ENCODE measurements around the gene ARHGEF40.

ARHGEF40 gene

DNA sequence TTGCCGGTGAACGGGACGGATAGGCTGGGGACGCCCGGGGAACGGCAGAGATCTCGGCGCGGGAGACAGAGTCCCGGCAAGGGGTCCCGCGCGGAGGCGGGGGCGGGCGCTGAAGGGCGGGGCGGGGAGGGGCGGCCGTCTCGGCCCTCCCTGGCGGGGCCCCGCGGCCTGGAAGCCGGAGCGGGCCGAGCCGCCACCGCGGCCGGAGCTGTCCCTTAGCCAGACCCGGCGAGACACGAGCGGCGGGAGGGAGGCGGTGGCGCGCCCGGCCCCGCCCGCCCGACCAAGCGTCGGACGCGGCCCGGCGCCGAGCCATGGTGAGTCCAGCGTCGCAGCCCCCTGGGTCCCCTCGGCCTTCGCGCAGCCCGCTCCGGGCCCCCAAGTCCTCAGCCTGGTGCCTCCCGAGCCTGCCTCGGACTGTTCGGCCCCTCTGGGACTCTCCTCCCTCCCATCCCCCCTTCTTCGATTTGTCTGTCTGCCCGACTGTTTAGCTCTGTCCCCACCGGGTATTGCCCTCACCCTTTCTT lies at the start of gene ARHGEF40:
TSS of gene ARHGEF40 (plus strand) at position 222 of the 527 bp plus-strand sequence. CDS start at position 315, 93 bp downstream.
- no peak for DNase-seq (ENCODE audit: low read depth in 2 of 2)

DNA sequence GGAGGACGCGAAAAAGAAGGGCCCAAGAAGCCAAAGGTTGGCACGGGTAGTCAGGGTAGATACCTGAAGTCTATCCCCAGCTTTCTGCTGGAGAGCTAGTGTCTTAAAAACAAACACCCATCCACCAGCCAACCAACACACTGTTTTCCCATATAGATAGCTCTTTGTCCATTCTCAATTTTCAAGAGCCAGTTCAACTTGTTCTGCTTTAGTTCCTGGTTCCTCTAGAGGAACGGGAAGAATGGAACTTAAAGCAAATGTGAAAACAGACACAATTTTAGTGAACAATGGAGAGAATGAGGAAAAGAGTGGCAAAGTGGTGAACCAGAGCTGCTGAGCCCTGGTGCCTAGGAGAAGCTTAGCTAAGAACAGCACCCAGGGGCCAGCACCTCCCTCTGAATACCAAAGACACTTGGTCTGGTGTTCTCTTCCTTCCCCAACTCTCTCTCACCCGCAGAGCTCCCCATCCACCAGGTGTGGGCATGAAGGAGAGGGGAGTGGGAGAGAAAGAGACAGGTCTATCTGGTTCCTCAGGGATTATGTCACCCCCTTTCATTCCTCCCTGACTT lies 49.0 kb upstream of the ARHGEF40 start:
- no peak for DNase-seq (ENCODE audit: low read depth in 2 of 2)

DNA sequence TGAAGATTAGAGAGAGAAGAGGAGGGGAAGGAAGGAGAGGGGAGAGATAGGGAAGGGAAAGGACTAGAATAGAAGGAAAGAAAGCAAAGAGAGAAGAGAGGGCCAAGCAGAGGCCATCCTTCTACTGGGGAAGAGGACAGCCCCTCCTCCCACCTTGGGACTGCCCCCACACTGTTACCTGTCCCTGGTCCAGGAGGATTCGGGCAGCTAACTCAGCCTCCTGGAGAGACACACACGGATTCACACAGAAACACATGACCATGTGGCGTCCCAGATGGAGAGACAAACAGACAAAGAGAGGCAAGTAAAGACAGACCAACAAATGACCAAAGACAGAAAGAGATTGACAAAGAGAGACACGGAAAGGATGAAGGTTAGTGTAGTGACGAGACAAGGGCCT lies 47.4 kb upstream of the ARHGEF40 start:
- DNase-seq (ENCODE audit: low read depth in 2 of 2): no peak

DNA sequence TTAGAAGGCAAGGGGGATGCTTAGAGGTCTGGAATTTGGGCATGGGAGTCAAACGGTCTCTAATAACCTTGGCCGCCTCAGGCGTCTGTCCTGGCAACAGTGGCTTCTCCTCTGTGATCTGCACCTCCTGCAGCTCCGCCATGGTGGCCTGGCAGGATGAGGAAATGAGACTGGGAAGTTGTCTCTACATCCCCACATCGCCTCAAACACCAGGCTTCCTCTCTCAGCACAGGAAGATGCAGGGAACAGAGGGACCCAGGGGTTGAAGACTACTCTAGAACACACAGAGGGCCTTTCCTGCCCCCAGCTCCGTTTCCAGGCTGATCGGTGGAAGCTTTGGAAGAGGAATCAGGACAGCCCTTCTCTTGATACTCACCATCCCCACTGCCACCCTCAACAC lies 46.9 kb upstream of the ARHGEF40 start:
- DNase-seq (ENCODE audit: low read depth in 2 of 2): no peak

DNA sequence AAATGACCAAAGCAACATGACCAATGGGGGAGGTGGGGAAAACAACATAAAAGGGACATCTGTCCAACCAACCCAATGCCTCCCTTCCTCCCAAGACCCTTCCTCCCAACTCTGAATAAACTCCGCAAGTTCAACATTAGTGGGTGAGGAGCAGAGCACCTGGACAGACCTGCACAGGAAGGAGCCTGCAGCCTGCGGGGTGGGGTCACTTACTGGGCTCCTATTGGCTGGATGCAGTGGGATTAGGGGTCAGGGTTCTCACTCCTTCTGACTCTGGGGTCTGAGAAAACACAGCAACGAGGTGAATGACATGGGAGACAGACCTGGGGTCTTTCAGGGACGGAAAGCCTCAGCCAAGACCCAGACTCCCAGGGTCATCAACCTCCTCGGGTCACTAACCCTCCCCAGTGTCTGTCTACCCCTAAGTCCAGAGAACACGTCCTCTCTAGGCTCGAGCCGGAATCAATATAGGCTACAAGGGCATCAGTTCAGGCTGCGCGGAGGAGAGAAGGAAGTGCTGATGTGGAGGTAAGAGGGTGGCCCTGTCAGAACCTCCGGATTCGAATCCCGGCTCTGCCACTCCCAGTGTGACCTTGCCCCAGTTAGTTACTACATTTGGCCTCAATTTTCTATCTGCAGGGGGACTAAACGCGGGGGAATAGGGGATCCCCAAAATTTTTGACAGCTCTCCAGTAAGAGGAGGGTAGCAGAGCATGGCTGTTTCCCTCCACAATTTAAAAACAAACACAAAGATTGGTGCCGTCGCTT lies 46.1 kb upstream of the ARHGEF40 start:
- DNase-seq (ENCODE audit: low read depth in 2 of 2): no peak

DNA sequence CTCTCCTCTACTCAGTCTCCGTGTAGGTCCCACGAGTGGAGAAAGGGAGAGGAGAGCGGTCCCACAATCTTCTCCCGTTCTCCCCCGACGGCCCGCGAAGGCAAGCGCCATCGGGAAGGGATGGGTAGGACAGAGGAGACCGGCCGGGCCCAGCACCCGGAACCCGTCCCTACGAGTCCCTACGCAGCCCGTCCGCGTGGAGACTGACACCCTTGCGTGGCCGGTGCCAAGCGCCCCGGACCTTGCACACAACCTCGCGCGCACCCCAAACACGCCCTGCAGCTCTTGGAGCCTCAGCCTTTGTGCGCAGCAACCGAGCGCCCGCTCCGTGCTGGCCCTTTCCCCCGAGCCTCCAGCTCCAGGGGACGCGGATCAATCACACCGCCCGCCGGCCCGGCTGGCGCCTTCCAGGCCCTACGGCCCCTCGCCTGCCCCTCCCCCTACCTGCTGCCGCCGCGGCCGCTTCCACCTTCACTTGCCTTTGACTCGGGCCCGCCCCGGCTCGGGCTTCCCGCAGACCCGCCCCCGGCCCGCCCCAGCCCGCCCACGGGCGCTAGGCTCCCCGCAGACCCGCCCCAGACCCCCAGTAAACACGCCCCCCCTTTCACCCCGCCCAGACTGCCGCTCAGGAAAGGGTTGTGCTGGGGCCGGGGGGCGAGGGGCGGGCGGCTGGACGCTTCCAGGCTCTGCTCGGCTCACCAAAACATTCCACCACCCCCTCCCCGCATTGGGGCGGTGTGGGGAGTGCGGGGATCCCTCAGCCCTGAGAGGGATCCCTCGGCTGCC lies 45.3 kb upstream of the ARHGEF40 start, which contains the start of gene NDRG2:
TSS of gene NDRG2 (minus strand) at position 477 of the 786 bp plus-strand sequence. CDS start 1,746 bp downstream, outside the sequence.
- no peak for DNase-seq (ENCODE audit: low read depth in 2 of 2)

DNA sequence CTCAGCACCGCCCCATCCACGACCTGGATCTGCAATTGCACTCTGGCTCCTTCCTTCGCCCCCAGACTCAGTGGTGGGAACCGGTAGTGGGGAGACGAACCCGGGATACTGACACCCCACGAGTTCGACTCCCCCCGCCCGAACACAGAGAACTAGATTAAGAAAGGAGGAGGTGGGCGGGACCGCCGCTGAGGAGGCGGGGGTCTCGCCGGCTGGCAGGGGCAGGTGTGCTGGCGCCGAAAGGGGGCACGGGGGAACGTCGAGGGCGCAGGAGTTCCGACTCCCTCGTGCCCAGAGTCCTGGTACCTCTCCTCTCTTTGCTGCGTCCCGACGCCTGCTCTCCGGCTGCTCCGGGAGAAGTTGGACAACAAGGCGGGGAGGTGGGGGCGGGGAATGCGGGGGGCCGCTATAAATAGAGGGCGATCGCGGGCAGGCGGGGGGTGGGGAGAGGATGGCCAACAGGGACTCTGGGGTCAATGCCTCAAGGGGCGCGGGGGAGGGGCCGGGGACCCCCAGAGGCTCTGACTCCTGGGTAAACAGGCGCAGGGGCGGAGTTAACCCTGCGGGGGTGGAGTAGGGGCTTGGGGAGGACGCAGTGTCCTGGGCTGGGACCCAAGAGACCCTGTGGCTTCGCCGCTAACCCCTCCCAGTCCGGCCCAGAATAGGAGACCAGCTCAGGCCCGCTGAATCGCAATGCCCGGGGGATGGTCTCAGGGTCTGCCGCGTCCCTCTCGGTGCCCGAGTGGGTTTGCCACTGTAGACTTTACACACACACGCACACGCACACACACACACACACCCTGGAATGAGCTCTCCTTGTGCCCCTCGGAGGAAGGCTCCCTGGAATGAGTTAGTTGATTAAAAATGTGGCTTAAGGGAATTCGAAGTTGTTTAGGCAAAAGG lies 44.5 kb upstream of the ARHGEF40 start:
- no peak for DNase-seq (ENCODE audit: low read depth in 2 of 2)

DNA sequence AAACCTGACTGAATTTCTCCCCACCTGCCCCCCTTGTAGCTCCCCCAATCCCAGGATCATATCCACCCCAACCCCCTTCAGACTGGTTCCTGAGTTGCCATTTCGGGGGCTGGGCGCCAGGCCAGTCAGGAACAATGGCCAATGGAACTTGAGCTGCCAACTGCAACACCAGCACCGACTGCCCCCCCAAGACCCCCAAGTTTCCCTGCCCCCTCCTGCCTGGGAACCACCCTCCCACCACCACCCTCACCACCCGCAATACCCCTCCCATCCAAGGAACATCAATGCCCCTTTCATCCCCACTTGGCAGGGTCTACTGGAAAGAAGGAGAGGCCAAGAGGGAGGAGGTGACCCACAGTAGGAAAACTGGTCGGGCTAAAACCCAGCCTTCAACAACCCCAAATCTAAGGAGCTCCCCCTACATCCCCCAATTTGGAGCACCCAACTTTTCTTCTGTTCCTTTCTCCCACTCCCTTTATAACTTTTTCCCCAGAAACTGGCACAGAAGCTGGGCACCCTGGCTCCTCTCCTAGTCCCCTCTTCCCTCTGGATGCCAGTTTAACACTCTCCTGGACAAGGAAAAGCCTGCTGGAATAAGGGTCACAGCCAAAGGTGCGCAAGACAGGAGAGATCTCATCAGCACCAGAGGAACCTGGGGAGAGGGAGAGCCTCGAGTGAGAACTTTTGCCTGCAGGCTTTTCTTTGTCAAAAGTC lies 43.7 kb upstream of the ARHGEF40 start:
- no peak for DNase-seq (ENCODE audit: low read depth in 2 of 2)

DNA sequence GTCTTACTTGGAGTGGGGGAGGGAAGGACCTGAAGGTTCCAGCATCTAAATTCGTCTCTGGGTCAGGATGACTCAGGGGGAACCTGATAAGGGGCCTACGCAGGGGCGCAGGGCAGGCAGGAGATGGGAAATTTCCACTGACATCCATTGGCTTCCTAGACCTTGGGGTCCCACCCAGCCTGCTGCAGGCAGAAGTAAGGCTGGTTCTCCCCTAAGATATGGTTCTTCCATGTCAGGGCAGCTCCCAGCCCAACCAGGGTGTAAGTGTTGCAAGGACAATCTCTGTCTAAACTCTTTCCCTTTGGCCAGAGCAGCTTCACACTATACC lies 43.2 kb upstream of the ARHGEF40 start:
- DNase-seq (ENCODE audit: low read depth in 2 of 2): no peak

DNA sequence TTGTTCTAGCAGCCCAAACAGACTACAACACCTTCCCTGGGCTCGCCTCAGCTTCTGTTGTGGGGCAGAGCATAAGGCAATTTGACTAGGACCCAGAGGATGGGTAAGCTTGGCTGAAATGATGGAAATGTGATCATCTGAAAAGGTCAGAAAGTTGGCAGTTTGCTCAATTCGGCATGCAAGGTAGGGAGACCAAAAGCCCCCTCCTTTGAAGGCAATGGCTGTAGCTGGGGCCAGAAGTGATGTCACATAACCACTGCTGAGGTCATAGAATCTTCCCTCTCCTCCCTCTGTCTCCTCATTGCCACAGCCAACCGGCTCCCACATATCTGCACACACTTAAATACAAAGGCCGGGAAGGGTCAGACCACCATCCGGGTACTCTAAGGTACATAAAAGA lies 40.2 kb upstream of the ARHGEF40 start, which contains the start of gene TPPP2:
TSS of gene TPPP2 (plus strand) at position 301 of the 400 bp plus-strand sequence. CDS start 365 bp downstream, outside the sequence.
- no peak for DNase-seq (ENCODE audit: low read depth in 2 of 2)

DNA sequence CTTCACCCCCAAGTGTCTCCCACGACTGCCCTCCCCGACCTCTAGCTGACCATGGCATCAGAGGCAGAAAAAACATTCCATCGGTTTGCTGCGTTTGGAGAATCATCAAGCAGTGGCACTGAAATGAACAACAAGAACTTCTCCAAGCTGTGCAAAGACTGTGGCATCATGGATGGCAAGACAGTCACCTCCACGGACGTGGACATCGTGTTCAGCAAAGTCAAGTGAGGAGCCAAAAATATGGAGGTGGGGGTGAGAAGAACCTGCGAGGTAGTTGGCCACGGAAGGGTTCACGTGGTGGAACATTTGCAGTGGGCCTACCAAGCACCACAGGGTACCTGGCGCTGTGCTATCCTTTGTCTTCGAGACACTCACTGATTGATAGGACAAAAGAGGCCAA lies 39.6 kb upstream of the ARHGEF40 start:
- DNase-seq (ENCODE audit: low read depth in 2 of 2): no peak

DNA sequence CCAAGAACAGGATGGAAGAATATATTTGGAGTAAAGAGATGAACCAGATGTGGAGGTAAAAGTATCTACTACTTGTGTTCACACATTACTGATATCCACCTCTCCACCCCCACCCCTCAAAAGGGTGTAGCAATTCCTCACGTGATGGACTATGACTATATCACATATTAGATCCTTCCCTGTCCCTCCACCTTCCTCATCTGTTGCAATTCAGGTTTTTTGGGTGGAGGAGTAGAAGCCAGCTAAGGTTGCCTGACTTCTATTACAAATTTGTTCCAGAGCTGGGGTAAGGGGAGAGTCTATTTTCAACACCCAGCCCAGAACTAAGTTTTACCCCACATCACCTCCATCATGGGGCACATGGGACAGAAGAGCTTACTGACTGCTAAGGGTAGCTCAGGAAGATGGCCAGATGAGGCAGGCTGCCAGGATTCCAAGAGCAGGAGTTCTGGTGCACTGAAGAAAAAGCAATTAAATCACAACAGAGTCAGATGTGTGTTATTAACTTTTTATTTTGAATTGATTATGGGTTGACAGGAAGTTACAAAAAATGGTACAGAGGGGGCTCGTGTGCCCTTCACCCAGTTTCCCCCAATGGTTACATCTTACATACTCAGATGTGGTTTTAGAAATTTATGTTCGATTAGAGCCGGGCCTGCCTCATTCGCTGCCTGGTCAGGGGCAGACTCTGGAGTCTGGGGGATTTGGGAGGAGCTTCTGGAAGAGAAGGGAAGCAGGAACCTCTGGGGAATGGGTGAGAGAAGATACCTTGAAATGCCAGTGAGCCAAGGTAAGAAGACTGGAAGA lies 37.6 kb upstream of the ARHGEF40 start:
- no peak for DNase-seq (ENCODE audit: low read depth in 2 of 2)

DNA sequence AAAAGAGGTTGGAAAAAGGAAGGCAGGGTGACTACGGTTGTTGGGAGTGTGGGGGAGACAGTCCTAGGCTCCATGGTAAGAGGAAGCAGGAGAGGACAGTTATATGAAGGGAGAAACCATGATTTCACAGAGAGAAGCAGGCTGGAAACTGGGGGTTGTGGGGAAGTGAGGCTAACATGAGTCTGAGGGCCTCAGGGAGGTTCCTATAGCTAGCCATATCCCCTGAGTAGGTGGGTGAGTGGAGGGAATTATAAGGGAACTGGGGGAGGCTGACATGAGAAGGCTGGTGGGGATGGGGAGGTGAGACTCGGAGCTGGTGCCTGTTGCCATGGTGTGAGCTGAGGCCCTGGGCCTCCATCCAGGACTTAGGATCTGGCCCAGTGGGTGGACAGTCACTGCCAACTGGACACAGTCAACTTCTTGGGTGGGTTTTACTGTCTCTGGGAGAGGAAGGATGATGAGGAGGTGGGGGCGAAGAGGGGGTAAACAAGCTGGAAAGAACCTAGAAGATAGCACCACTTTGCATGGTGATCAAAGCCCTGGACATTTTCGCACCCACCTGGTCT lies 36.9 kb upstream of the ARHGEF40 start:
- no peak for DNase-seq (ENCODE audit: low read depth in 2 of 2)

DNA sequence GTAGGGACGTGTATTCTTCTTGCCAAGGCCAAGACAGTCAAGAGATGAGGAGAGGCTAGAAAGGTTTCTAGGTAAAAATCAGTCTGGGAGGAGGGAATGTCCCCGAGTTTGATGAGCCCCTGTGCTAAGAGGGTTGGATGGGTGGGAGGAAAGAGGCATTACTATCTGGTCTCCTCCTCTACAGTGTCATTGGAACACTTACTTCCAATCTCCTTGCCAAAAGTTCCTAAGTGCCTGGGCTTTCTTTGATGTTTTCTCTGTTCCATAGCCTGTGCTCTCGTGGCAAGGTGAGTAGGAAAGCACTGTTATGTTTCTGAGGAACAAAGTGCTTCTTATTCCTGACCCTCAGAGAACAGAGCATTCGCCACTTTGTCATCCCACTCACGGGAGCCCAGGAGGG lies 35.4 kb upstream of the ARHGEF40 start, which contains the start of gene RNASE13:
TSS of gene RNASE13 (minus strand) at position 101 of the 400 bp plus-strand sequence. CDS start 519 bp downstream, outside the sequence.
- DNase-seq (ENCODE audit: low read depth in 2 of 2): no peak

DNA sequence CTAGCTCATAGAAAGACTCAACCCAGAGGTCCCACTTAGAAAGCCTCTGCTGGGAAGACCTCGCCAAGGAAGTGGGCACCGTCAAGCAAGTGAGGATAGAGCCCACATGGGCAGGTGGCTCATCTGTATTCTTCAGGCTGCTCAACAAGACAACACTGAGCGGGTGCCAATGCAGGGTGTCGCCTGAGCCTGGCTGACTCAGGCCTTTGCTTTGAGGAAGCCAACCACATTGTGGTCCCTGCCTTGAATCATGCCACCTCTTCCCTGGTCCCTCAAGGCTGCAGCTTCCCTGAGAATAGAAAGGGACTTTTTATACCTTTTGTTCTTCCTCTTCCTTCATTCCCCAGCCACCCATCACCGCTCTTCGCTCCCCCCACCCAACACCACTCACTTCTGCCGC lies 33.4 kb upstream of the ARHGEF40 start:
- DNase-seq (ENCODE audit: low read depth in 2 of 2): no peak

DNA sequence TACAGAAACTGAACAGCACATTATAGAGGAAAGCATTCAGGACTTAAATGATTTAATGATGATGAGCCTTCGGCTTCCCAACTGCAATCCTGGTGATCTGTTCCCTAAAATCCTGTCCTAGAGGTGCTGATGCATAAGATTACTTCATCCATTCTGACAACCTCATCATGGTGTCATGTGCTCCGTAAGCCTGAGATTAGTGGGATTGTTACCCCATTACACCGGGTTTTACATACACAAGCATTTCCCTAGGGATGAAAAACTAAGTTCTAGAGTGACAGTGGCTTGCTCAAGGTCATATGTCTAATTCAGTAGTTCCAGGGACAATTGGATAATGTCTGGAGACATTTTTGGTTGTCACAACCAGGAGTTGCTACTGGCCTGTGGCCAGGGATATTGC lies 32.9 kb upstream of the ARHGEF40 start:
- DNase-seq (ENCODE audit: low read depth in 2 of 2): no peak

DNA sequence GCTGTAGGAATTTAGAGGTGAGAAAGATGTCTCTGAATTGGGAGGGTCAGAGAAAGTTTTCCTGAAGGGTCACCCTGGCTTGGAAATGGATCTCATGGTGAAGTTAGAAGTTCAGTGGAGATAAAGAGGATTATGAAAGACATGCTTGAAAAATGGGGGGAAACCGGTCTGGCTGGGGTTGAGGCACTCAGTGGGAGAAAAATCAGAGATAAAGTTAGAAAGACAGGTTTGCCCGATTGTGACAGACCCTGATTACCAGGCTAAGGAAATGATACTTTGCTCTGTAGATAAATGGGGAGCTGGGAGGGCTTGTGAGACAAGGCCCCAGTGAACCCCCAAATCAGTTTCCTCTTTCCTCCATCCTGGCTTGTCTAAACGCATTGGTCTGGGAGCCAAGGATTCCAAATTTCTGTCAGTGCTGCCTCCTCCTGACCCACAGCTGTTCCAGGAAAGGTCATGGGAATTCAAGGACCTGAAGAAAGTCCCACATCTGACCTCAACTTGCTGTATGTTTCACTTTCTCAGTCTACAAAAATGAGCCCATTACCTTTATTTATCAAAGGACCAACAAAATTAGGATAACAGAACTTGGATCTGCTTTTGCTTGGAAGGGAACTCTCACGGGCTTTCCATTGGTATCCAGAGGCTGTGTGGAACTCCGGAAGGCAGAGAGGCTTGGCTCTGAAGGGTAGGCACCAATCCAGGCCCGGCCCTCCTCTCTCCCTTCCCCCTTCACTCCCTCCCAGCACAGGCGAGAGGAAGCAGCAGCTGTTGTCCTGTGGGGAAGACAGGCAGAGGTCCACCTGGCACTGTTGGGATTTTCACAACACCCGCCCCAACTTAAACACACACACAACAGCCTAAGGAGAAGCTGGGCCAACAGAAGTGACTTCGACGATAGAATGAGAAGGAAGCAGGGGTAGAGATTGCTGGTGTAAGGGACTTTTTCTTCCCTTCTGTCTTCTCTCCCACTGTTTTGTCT lies 31.4 kb upstream of the ARHGEF40 start:
- no peak for DNase-seq (ENCODE audit: low read depth in 2 of 2)

Data from fibroblast of skin of left biceps (primary cell).